Testis (tissue), 3 donors: ENCODE measurements around the gene ZBTB14. TPM values are rescaled to one million over a fixed set of nuclear protein-coding genes. Genes with fewer than 3 reads are reported as not detected.

Source experiments
- DNase-seq: peaks from one replicate; pipeline ENCODE4 v3.0.0-alpha.2; 2019
- H3K27ac ChIP-seq, 2 donors: fragments of 200-600 bp; sonication (generic); one replicate each; pipeline ENCODE4 v1.5.1; 2019
- H3K27me3 ChIP-seq: fragments of 200-600 bp; sonication (generic); one replicate; pipeline ENCODE4 v1.5.1; 2019
- H3K36me3 ChIP-seq: fragments of 200-600 bp; sonication (generic); one replicate; pipeline ENCODE4 v1.5.1; 2017; ENCODE audit warnings: low read depth; ENCODE audit errors: missing control alignments
- H3K4me1 ChIP-seq: fragments of 200-600 bp; sonication (generic); one replicate; pipeline ENCODE4 v1.5.1; 2019
- H3K4me3 ChIP-seq, 2 donors: fragments of 200-600 bp; sonication (generic); one replicate each; pipeline ENCODE4 v1.5.1; 2017 to 2019
- H3K9me3 ChIP-seq: fragments of 200-600 bp; sonication (generic); one replicate; pipeline ENCODE4 v1.5.1; 2017
- CTCF ChIP-seq, 3 experiments: fragments of 450-650 bp in 2 of 3; fragments of 200-600 bp in 1 of 3; sonication (generic) in 1 of 3; IDR thresholded peaks; one replicate each; pipeline ENCODE4 v1.5.1; 2016 to 2019; ENCODE audit warnings: antibody characterized with exemption in 3 of 3, mild to moderate bottlenecking in 2 of 3, moderate library complexity in 1 of 3
- POLR2A ChIP-seq: fragments of 450-650 bp; IDR thresholded peaks from one replicate; pipeline ENCODE4 v1.6.1; 2017; ENCODE audit warnings: antibody characterized with exemption, mild to moderate bottlenecking, moderate library complexity
- WGBS, 2 donors: methylation state at CpG; one replicate each; pipeline ENCODE4 v1.1.5; 2018; 5-methylcytosine and 5-hydroxymethylcytosine counted together
- intact Hi-C: fragments of 100-400 bp; cut with DNase I; formaldehyde crosslinking; loops from one replicate; pipeline ENCODE4 v1.15.1; 2023; ENCODE audit warnings: low total_unique reads
- polyA plus RNA-seq: library from polyadenylated mRNA; stranded (reverse); fragments of 350-450 nt; fragmentation: Illumina TruSeq; extraction: RNeasy Lipid Tissue Mini Kit (QIAGEN cat#74804); gene quantifications from one replicate; pipeline ENCODE4 v1.2.3, GENCODE V29; 2014; ENCODE audit warnings: low read depth, low replicate concordance; ENCODE audit not compliant: insufficient read depth
- total RNA-seq, 2 donors: library from RNA; depleted of rRNA; stranded (reverse); fragments of >200 nt; gene quantifications; one replicate each; pipeline ENCODE4 v1.2.3, GENCODE V29; 2016

Gene ZBTB14
- total and polyA plus RNA-seq, 3 donors from 2014 or later: 10.7 to 17.7 (median 17.3) TPM

GRCh38 chr18:5317186-5317585 lies 21.7 kb upstream of the ZBTB14 start:
- no peak overlapping the region for H3K27ac ChIP-seq
- H3K4me3 ChIP-seq: no peak overlapping the region
- no peaks in the 10 kb centered on the region for H3K9me3 ChIP-seq
- no peak for TF ChIP-seq CTCF (IDR thresholded peaks at IDR 0.05)
- TF ChIP-seq POLR2A: no peak
- H3K27me3 ChIP-seq: no peaks in the 10 kb centered on the region
- no peaks in the 10 kb centered on the region for H3K36me3 ChIP-seq
- H3K4me1 ChIP-seq: no peaks in the 10 kb centered on the region
- DNase-seq: no peak
- intact Hi-C loops: no loop called here

GRCh38 chr18:5315838-5316237 lies 20.3 kb upstream of the ZBTB14 start:
- 65 to 71% methylated on average over 2 of the region's 2 CpGs for WGBS, 2 donors

GRCh38 chr18:5311301-5311989 lies 15.9 kb upstream of the ZBTB14 start:
- Histone ChIP-seq H3K4me3 (no peak overlapping the region), H3K27ac (no peak overlapping the region), H3K9me3 (no peaks in the 10 kb centered on the region), H3K27me3 (no peaks in the 10 kb centered on the region), H3K4me1 (no peaks in the 10 kb centered on the region), H3K36me3 (no peaks in the 10 kb centered on the region)
- TF ChIP-seq CTCF (IDR thresholded peaks at IDR 0.05) (no peak), POLR2A (no peak)
- intact Hi-C loops: no loop called here
- 50 to 51% methylated on average over 6 of the region's 6 CpGs for WGBS, 2 donors
- DNase-seq: no peak

More at GRCh38 chr18:5315838-5316237, 20.3 kb upstream of the ZBTB14 start:
- Histone ChIP-seq H3K4me1 (no peaks in the 10 kb centered on the region), H3K4me3 (no peak overlapping the region), H3K27ac (no peak overlapping the region), H3K9me3 (no peaks in the 10 kb centered on the region), H3K27me3 (no peaks in the 10 kb centered on the region), H3K36me3 (no peaks in the 10 kb centered on the region)
- intact Hi-C loops: no loop called here
- DNase-seq: no peak
- TF ChIP-seq POLR2A (no peak), CTCF (IDR thresholded peaks at IDR 0.05) (no peak)

- intact Hi-C loops: no loop called here
- TF ChIP-seq POLR2A (no peak), CTCF (IDR thresholded peaks at IDR 0.05) (no peak)
- Histone ChIP-seq H3K9me3 (no peaks in the 10 kb centered on the region), H3K27me3 (no peaks in the 10 kb centered on the region), H3K4me1 (no peaks in the 10 kb centered on the region), H3K36me3 (no peaks in the 10 kb centered on the region), H3K27ac (no peak overlapping the region), H3K4me3 (no peak overlapping the region)
- WGBS, 2 donors: 65 to 70% methylated on average over 5 of the region's 5 CpGs
- no peak for DNase-seq
Measured at GRCh38 chr18:5309888-5310470, 14.5 kb upstream of the ZBTB14 start.

GRCh38 chr18:5305835-5306234 lies 10.3 kb upstream of the ZBTB14 start:
- no peak for TF ChIP-seq POLR2A
- no peak for TF ChIP-seq CTCF (IDR thresholded peaks at IDR 0.05)
- no peak overlapping the region for H3K4me3 ChIP-seq
- no peak for DNase-seq
- H3K36me3 ChIP-seq: no peaks in the 10 kb centered on the region
- WGBS, 2 donors: 55 to 68% methylated on average over 2 of the region's 2 CpGs
- H3K4me1 ChIP-seq: no peaks in the 10 kb centered on the region
- H3K9me3 ChIP-seq: no peaks in the 10 kb centered on the region
- H3K27ac ChIP-seq: no peak overlapping the region
- intact Hi-C loops: no loop called here
- H3K27me3 ChIP-seq: no peaks in the 10 kb centered on the region
